Measurements from ENCODE around the gene TRIM15. TPM values are rescaled to one million over a fixed set of nuclear protein-coding genes. Genes with fewer than 3 reads are reported as not detected.
A peak's percentile ranks its signal among the peaks of the same experiment; 100 is the strongest.
"Not testable (repeated sequence)": the region's sequence is repeated elsewhere in the genome, so short reads cannot be mapped to it uniquely, and the experiment has no call there.

The TRIM15 gene
- total RNA-seq: 0.24 and 0.65 TPM in 2 replicates

DNA sequence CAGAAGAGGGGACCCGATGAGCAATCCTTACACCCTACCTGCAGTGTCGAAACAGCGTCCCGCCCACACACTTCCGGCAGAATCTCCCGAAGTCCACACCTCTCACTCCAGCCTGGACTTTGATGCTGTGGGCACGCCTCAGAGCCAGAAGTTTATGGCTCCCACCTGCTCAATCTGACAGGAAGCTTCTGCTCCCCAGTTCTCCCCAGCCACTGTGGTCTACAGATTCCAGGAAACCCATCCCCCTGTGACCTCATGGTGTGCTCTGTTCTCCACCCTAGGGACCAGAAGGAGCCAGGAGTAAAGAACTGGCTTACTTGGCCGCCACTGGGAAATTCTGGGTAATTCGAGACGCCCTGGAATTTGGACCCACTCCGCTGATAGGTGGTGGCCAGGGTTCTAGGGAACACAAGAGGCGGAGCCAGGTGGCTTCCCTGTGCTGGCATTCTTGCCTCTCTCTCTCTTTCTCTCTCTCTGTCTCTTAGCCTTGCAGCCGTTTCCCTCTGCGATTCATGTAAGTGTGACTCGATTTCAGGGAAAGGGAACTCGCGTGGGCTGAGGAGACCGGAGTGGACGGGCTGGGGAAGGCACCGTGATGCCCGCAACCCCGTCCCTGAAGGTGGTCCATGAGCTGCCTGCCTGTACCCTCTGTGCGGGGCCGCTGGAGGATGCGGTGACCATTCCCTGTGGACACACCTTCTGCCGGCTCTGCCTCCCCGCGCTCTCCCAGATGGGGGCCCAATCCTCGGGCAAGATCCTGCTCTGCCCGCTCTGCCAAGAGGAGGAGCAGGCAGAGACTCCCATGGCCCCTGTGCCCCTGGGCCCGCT, at the start of gene TRIM15:
Gene TRIM15 (plus strand): TSS at position 457 of the 828 bp plus-strand sequence. CDS start 139 bp downstream, at position 596.
- H3K4me3 Mint-ChIP-seq: peak within 1 kb of the TSS; percentile 47
- peaks cover 46% of the 10 kb centered on the region for H3K4me1 Mint-ChIP-seq
- H3K36me3 Mint-ChIP-seq (ENCODE audit: low read depth): no peaks in the 10 kb centered on the region
- peak; percentile 82 for DNase-seq
- H3K27me3 Mint-ChIP-seq: no peaks in the 10 kb centered on the region
- peak within 1 kb of the TSS; percentile 63 for H3K27ac Mint-ChIP-seq
- intact Hi-C loops (cut with micrococcal nuclease): no loop called here
- no peaks in the 10 kb centered on the region for H3K9me3 Mint-ChIP-seq

DNA sequence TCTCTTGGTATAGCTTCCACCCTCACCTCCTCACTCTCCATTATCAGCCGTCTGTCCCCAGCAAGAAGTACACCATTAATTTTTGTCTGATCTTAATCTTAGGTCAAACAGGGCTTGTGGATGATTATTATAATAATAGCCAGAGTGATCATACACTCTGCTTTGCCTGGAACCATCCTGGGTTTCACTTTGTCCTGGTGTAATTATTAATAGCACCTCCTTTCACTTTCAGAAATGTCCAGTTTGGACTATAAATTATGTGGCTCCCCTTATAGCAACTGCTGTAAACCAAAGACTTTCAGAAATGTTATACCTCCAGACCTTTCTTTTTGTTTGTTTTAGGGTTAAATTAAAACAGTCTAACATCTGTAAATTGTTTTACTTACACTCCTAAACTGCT, 49.5 kb upstream of the TRIM15 start:
- no peak for DNase-seq
- peaks cover 58% of the 10 kb centered on the region for H3K27me3 Mint-ChIP-seq
- H3K36me3 Mint-ChIP-seq (ENCODE audit: low read depth): no peaks in the 10 kb centered on the region
- H3K27ac Mint-ChIP-seq: no peak overlapping the region
- no peaks in the 10 kb centered on the region for H3K9me3 Mint-ChIP-seq
- H3K4me1 Mint-ChIP-seq: peaks cover 10% of the 10 kb centered on the region
- intact Hi-C loops (cut with micrococcal nuclease): no loop called here
- no peak overlapping the region for H3K4me3 Mint-ChIP-seq

DNA sequence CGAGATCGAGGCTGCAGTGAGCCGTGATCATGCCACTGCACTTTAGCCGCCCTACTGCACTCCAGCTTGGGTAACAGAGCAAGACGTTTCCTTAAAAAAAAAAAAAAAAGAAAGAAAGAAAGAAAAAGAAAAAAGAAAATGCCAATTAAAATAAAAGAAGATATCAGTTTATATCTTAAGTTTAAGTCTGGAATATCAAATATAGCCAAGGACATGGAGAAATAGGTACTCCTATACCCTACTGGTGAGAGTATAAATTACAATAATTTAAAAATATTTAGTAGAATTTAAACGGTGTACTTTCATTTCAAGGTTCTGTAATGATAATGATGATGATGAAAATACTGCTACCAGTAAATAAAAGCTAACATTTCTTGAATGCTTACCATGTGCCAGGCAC, 46.6 kb upstream of the TRIM15 start:
- H3K27me3 Mint-ChIP-seq: peaks cover 55% of the 10 kb centered on the region
- no peak for DNase-seq
- peaks cover 10% of the 10 kb centered on the region for H3K4me1 Mint-ChIP-seq
- no peaks in the 10 kb centered on the region for H3K9me3 Mint-ChIP-seq
- H3K36me3 Mint-ChIP-seq (ENCODE audit: low read depth): no peaks in the 10 kb centered on the region
- H3K27ac Mint-ChIP-seq: no peak overlapping the region
- intact Hi-C loops (cut with micrococcal nuclease): no loop called here
- no peak overlapping the region for H3K4me3 Mint-ChIP-seq

DNA sequence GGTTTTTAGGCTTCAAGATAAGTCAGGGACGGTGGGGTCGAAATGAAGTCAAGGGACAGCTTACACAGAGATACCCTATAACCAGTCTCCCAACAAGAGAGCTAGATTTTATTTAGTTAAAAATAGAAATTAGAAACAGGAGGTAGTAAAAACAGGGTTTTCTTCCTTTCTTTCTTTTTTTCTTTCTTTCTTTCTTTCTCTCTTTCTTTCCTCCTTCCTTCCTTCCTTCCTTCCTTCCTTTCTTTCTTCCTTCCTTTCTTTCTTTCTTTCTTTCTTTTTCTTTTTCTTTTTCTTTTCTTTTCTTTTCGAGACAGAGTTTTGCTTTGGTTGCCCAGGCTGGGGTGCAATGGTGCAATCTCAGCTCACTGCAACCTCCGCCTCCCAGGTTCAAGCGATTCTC, 44.7 kb upstream of the TRIM15 start:
- intact Hi-C loops (cut with micrococcal nuclease); H3K4me3 Mint-ChIP-seq; H3K36me3 Mint-ChIP-seq (ENCODE audit: low read depth); H3K4me1 Mint-ChIP-seq; H3K9me3 Mint-ChIP-seq; H3K27ac Mint-ChIP-seq; DNase-seq: not testable (repeated sequence)
- H3K27me3 Mint-ChIP-seq: peaks cover 49% of the 10 kb centered on the region

GRCh38 chr6:30121446-30122366, 41.6 kb upstream of the TRIM15 start:
- no peaks in the 10 kb centered on the region for H3K9me3 Mint-ChIP-seq
- no peak for DNase-seq
- no peak overlapping the region for H3K4me3 Mint-ChIP-seq
- no peaks in the 10 kb centered on the region for H3K36me3 Mint-ChIP-seq (ENCODE audit: low read depth)
- H3K4me1 Mint-ChIP-seq: no peaks in the 10 kb centered on the region
- no peak overlapping the region for H3K27ac Mint-ChIP-seq
- peaks cover 47% of the 10 kb centered on the region for H3K27me3 Mint-ChIP-seq
- intact Hi-C loops (cut with micrococcal nuclease): no loop called here

- intact Hi-C loops (cut with micrococcal nuclease): no loop called here
- no peak for DNase-seq
- no peaks in the 10 kb centered on the region for H3K4me1 Mint-ChIP-seq
- no peak overlapping the region for H3K4me3 Mint-ChIP-seq
- no peaks in the 10 kb centered on the region for H3K9me3 Mint-ChIP-seq
- H3K27ac Mint-ChIP-seq: no peak overlapping the region
- peaks cover 51% of the 10 kb centered on the region for H3K27me3 Mint-ChIP-seq
- no peaks in the 10 kb centered on the region for H3K36me3 Mint-ChIP-seq (ENCODE audit: low read depth)
Observed at GRCh38 chr6:30122515-30122914, 40.8 kb upstream of the TRIM15 start.

- no peak for DNase-seq
- H3K9me3 Mint-ChIP-seq: no peaks in the 10 kb centered on the region
- H3K4me3 Mint-ChIP-seq: no peak overlapping the region
- intact Hi-C loops (cut with micrococcal nuclease): no loop called here
- peaks cover 66% of the 10 kb centered on the region for H3K27me3 Mint-ChIP-seq
- H3K27ac Mint-ChIP-seq: no peak overlapping the region
- H3K4me1 Mint-ChIP-seq: peaks cover 15% of the 10 kb centered on the region
- H3K36me3 Mint-ChIP-seq (ENCODE audit: low read depth): no peaks in the 10 kb centered on the region
Observed at GRCh38 chr6:30127238-30128093, 35.9 kb upstream of the TRIM15 start.

DNA sequence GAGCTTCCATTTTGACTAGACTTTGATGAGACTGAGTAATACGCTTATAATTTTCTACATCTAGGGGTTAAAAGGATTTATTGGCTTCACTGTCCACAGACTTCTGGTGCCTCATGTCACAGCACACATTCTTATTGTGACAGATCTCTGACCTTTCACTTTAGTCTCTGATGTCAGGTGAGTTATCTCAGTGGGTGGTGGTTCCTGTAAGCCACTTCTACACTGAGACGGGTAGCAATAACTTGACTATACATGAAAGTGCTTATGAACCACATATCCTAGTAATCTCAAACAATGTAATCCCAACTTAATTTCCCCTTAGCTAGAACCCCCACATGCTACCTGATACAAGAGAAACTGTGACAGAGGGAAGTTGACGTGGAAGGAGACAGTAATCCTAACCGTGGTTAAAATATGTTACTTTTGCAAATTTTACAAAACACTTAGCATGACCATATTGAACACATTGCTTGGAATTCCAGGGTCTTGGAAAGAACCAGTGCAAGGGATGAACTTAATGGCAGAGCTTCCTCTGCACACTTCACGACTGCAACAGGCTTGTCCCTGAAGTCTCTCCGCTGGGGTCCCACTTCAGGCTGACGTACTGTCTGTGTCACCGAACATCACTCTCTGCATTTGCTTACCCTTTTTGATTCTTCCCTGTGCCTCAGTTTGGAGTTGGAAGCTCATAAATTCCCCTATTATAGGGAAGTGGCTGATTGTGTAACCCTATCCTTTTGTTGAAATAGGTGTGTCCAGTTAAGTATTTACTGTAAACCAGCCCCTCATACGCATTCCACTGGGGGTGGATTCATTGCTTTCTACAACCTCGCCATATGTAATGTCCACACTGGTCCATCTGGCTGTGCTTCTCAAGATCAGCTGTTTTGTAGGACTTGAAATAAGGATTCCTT, 33.8 kb upstream of the TRIM15 start:
- DNase-seq: no peak
- Mint-ChIP-seq H3K4me1 (peaks cover 15% of the 10 kb centered on the region), H3K27ac (no peak overlapping the region), H3K36me3 (ENCODE audit: low read depth) (no peaks in the 10 kb centered on the region), H3K27me3 (peaks cover 66% of the 10 kb centered on the region), H3K4me3 (no peak overlapping the region), H3K9me3 (no peaks in the 10 kb centered on the region)
- intact Hi-C loops (cut with micrococcal nuclease): loop anchor here (2.0 kb wide), 1 partner anchor 281 kb away; no protein-coding TSS in a partner anchor

DNA sequence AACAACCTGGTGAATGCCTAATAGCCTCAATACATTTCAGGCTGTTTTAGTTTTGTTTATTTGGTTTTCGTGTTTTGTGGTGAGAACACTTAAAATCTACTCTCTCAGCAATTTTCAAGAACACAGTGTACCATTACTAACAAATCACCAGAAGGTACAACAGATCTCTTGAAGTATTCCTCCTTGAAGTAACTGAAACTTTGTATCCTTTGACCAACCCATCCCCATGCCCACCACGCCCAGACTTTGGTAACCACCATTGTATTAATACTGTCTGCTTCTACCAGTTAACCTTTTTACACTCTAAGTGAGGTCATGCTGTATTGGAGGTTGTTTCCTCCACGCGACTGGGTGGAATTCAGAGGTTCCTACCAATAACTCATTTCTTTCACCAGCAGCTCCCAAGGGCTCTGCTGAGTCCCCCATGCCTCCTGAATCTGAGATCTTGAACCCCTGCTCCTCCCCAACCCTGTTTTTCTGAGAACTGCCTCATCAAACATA, 33.1 kb upstream of the TRIM15 start:
- Mint-ChIP-seq H3K27ac (no peak overlapping the region), H3K4me3 (no peak overlapping the region), H3K27me3 (peaks cover 63% of the 10 kb centered on the region), H3K4me1 (peaks cover 15% of the 10 kb centered on the region), H3K9me3 (no peaks in the 10 kb centered on the region), H3K36me3 (ENCODE audit: low read depth) (no peaks in the 10 kb centered on the region)
- no peak for DNase-seq
- intact Hi-C loops (cut with micrococcal nuclease): loop anchor here (2.0 kb wide), 1 partner anchor 281 kb away; no protein-coding TSS in a partner anchor

- intact Hi-C loops (cut with micrococcal nuclease): loop anchor here (1.0 to 2.0 kb wide), 3 partner anchors 28 to 282 kb away; no protein-coding TSS in a partner anchor
- H3K4me1 Mint-ChIP-seq: peaks cover 19% of the 10 kb centered on the region
- H3K4me3 Mint-ChIP-seq: peak overlapping the region; percentile 2
- DNase-seq: peak; percentile 91
- H3K27me3 Mint-ChIP-seq: peaks cover 60% of the 10 kb centered on the region
- H3K36me3 Mint-ChIP-seq (ENCODE audit: low read depth): no peaks in the 10 kb centered on the region
- no peaks in the 10 kb centered on the region for H3K9me3 Mint-ChIP-seq
- H3K27ac Mint-ChIP-seq: no peak overlapping the region
Observed at GRCh38 chr6:30130887-30131862, 32.2 kb upstream of the TRIM15 start.

DNA sequence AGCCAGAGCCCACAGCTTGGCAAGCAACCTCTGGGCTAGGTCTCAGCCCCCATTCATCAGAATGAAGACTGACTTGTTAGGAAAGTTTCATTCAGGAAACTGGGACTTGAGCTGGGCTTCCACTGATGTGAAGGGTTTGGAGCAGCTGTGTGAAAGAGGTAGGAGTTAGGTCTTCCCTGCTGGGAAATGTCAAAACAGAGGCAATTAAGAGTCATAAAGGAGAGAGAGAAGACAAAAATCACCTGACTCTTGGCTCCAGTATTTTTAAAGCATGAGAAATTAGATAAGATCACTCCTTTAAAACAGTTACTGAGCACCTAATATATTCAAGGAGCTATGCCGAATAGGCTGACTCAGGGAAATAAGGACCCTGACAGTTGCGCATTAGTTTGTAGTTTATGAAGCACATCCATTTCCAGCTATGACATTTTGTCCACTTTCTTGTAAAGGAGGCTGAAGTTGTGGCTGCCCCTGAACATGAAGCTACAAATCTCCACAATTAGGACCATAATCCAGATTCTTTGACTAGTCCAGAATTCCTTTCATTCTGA, 31.3 kb upstream of the TRIM15 start:
- H3K27me3 Mint-ChIP-seq: peaks cover 61% of the 10 kb centered on the region
- H3K9me3 Mint-ChIP-seq: no peaks in the 10 kb centered on the region
- no peak for DNase-seq
- no peak overlapping the region for H3K4me3 Mint-ChIP-seq
- H3K36me3 Mint-ChIP-seq (ENCODE audit: low read depth): no peaks in the 10 kb centered on the region
- peaks cover 21% of the 10 kb centered on the region for H3K4me1 Mint-ChIP-seq
- intact Hi-C loops (cut with micrococcal nuclease): loop anchor here (1.0 to 2.0 kb wide), 3 partner anchors 29 to 283 kb away; no protein-coding TSS in a partner anchor
- H3K27ac Mint-ChIP-seq: no peak overlapping the region

Measured in activated CD4-positive, alpha-beta T cell treated with anti-CD3 and anti-CD28 coated beads, Interleukin-2, amount 10 ng/mL, durations not matched to agents 24 days and 14 days (primary cell).